NK-92 treated with Interleukin-12 subunit alpha and Interleukin-12 subunit beta, amount 100 ng/mL, for 24 hours (cell line): Measurements from ENCODE around the gene GAB2.
"Not testable (repeated sequence)": the region's sequence is repeated elsewhere in the genome, so short reads cannot be mapped to it uniquely, and the experiment has no call there.

ENCODE experiments used
- DNase-seq: peaks from one replicate; lab custom pipeline; 2025; lab: John Stamatoyannopoulos, UW

GAB2 gene

DNA sequence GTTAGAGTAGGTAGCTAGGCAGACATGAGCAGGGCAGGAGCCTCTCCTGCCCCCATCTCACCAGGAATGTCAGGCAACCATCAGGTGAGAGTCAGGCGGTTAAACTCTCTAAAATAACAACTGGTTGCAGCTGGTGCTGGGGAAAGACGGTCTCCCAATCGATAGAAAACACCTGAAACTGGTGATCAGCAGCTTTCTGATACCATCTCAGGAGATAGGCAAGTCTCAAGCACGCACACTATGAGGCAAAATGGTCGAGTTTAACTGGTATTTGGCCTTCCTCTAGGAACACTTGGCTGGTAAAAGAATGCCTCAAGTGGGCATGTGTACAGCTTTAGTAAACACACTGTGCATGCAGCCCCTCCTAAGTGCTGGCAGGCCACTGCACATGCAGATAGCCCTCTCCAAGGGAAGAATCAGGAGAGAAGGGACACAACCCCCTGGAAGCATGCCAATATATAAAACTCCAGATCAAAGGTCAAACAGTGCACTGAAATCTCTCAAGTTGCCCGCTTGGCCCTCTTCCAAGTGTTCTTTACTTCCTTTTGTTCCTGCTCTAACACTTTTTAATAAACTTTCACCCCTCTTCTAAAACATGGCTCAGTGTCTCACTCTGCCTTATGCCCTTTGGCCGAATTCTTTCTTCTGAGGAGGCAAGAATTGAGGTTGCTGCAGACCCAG is 140.2 kb downstream of the GAB2 start:
- DNase-seq: no peak

DNA sequence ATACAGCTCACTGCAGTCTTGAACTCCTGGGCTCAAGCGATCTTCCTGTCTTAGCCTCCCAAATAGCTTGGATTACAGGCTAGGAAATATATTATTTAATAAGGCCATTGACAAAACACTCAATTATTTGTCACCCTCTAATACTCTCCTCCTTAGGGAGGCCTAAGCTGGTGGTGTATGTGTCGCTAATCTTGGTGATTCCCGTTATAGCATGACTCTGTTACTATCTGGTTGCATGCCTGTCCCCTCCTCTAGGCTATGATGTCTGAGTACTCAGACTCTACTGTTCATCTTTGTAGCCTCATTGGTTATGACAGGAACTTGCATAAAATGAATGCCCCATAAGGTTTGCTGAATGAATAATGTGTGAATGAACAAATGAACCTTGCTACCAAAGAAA is 141.3 kb downstream of the GAB2 start:
- DNase-seq: no peak

- no peak for DNase-seq
These were observed 142.9 kb downstream of the GAB2 start for GRCh38 chr11:78274739-78275138.

DNA sequence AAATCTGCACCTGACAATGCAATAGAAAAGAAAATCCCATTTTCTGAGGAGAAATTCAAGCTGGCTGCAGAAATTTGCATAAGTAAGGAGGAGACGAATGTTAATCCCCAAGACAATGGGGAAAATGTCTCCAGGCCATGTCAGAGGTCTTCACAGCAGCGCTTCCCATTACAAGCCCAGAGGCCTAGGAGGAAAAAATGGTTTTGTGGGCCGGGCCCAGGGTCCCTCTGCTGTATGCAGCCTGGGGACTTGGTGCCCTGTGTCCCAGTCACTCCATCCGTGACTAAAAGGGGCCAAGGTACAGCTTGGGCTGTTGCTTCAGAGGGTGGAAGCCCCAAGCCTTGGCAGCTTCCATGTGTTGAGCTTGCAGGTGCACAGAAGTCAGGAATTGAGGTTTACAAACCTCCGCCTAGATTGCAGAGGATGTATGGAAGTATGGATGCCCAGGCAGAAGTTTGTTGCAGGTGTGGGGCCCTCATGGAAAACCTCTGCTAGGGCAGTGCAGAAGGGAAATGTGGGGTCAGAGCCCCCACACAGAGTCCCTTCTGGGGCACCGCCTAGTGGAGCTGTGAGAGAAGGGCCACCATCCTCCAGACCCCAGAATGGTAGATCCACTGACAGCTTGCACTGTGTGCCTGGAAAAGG is 144.9 kb downstream of the GAB2 start:
- not testable (repeated sequence) for DNase-seq

- not testable (repeated sequence) for DNase-seq
These were observed 145.8 kb downstream of the GAB2 start for GRCh38 chr11:78271801-78272200.

DNA sequence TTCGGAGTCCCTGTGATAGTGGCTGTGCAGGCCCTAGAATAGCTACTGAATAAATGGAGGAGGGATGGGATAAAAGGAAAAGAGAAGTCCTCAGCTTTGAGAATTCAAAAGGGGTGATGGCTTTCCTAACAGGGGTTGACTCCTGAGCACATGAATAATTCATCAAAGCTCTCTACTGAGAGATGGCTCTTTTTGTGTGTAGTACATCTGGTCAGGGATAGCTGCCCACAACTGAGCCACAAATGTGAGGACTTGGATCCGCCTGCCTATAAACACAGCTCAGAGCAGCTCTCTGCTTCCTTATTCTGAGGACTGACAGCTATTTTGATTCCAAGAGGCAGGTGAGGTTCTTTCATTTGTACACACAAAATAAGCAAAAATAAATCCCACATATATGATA is 146.6 kb downstream of the GAB2 start:
- no peak for DNase-seq

DNA sequence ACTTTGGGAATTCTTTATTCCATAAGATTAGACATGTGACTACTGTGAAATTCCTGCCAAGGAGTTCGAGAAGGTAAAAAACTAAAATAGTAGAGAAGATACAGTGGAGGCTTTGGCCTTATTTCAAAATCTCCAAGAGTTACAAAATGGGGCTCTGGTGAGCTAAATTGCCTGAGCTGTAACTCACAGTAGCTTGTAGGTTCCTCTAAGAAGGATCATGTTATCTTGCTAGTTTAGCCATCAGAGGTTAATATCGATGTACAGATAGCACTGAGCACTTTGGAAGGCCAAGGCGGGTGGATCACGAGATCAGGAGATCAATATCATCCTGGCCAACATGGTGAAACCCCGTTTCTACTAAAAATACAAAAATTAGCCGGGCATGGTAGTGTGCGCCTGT is 147.8 kb downstream of the GAB2 start:
- no peak for DNase-seq

GRCh38 chr11:78268591-78269410 is 148.8 kb downstream of the GAB2 start:
- DNase-seq: no peak

DNA sequence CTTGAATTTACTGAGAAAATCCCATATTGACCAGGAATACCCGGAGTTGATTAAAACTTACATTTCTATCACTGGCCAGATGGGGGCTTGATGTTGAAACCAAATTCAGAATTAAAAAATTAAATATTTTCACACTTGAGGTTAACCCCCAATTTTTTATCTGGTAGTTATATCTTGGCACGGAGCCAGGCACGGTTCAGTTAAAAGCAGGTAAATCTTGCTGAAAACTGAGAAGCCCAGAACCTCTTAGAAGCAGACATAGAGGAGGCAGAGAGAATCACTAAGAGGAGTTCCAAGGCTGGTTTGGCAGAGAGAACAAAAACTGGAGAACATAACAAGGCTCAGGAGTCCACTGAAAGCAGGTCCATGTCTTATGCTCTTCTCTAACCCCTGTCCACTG is 151.2 kb downstream of the GAB2 start:
- no peak for DNase-seq

DNA sequence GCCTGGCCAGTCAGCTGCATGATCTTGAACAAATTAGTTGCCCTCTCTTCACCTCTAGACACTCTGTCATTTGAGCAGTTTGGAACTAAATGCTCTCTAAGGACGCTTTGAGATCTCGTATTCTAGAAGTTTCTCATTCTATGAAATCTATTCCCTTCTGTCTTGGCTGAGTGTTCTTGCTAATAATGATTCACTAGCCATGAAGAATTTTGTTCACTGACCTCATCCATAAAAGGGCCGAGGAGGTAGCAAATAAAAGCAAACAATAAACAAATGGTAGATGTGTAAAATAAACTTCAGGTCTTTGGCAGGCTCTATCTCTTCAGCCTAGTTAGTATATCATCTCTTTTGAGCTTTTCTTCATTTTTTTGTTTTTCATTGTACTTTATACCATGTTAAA is 152.3 kb downstream of the GAB2 start:
- DNase-seq: no peak

GRCh38 chr11:78262691-78263090 is 154.9 kb downstream of the GAB2 start:
- no peak for DNase-seq

DNA sequence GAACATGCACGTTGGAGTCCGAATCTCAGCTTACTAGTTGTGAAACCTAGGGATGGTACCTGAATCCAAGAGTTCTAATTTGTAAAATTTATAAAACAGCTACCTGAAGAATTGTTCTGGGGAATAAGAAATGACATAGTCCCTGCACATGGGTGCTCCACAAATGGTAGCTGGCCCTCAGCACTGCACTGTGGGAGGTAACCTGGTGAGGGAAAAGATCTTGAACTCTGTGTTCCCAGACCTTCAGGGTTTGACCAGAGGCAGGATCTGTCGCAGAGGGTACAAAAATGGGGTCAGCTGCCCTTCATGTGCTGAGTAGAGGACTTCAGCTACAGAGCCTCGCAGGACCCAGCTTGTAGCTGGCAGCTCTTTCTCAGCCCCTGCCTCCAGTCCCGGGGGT is 155.4 kb downstream of the GAB2 start:
- DNase-seq: no peak

- no peak for DNase-seq
These were observed 155.8 kb downstream of the GAB2 start for GRCh38 chr11:78261828-78262227.

DNA sequence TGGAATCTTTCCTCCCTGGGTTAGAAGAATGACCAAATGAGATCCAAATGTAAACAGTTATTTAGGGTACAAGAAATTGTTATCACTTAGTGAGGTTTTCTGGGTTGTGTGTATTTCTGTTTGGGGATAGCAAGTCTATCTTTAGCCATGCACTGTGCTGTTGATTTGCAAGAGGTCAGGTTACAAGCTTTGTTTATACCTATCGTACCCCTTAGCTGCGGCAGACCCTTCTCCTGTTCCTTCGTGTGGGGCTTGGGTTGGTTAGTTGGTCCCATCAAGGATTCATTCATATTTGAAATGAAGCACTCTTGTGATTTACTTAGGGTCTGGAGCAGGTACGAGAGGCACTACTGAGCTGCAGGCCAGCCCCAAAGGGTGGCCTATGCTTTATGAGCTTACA is 156.3 kb downstream of the GAB2 start:
- DNase-seq: no peak

- DNase-seq: no peak
These were observed 157.7 kb downstream of the GAB2 start for GRCh38 chr11:78259777-78260487.

DNA sequence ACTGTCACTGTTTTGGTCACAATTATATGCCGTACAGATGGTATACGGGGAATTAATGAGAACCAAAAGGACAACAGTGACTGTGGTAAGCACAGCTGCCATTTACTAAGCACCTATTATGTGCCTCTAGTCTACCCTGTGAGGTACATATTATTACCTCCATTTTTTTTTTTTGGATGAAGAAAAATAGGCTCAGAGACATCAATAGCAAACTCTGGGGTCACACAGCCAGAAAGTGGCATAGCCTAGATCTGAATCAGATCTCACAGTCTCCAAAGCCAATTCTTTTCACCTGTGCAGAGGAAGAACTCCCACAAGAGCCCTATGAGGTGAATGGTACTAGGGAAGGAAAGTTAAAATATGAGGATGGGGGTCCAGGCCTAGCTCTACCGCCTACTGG is 160.0 kb downstream of the GAB2 start:
- no peak for DNase-seq

DNA sequence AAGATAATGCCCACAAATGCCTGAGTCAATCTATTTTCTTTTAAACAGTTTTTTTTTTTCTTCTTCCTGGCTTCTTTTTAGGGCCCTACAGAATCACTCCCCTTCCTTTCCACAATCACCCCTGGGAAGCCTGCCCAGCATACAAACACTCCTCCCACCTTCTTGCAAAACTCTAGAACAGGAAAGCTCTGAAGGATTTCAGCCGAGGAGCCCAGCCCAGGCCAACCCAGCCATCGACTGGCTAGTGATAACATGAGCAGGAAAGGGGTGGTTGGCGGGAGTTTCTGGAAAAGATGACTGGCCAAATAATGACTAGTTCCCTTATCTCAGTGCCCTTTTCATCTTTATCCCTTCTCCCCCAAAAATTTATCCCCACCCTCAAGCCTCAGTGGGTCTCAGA is 160.7 kb downstream of the GAB2 start:
- no peak for DNase-seq

DNA sequence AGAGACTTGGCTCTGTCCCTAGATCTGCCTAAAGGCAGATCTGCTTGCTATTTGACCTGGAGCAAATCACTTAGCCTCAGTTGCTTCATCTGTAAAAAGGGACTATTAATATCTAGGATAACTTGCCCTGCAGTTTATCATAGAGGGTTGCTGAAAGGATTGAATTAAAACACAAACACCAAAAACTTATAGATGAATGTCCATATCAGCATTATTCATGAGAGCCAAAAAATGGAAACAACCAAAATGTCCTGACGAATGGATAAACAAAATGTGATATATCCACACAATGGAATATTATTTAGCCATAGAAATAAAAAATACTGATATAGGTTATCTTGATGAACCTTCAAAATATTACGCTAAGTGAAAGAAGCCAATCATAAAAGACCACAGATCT is 161.7 kb downstream of the GAB2 start:
- no peak for DNase-seq

- DNase-seq: no peak
These were observed 163.4 kb downstream of the GAB2 start for GRCh38 chr11:78254268-78254667.

GRCh38 chr11:78253797-78254196 is 163.8 kb downstream of the GAB2 start:
- DNase-seq: no peak

GRCh38 chr11:78251083-78251775 is 166.4 kb downstream of the GAB2 start:
- no peak for DNase-seq

DNA sequence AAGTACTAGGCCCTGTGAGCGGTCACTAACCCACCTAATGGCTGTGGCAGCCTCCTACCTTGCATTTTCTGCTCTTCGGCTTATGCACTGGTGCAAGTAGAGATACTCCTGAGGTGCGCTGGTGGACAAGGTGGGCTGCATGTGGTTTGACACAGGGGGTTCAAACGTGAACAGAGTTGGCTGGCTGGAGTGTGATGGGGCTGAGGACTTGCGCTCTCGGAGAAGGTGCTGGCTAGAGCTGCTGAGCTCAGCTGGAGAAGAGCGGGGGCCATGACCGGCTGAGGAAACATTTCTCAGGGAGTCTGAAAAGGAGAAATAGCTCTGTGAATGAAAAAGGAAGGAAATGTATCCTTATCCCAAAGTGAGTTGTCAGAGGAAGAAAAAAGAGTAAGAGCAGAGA is 167.5 kb downstream of the GAB2 start:
- no peak for DNase-seq
